ENCODE data around the gene GSTM4.
"Not testable (repeated sequence)": the region's sequence is repeated elsewhere in the genome, so short reads cannot be mapped to it uniquely, and the experiment has no call there.

GSTM4 gene

GRCh38 chr1:109664671-109665070 lies 8.8 kb downstream of the GSTM4 start:
- Histone ChIP-seq H4K5ac (ENCODE audit: low read length) (no peak overlapping the region), H3K23ac (ENCODE audit: low read length) (no peak overlapping the region), H2AK5ac (ENCODE audit: low read length) (no peak overlapping the region), H2BK5ac (ENCODE audit: low read length) (no peak overlapping the region), H3K18ac (ENCODE audit: low read length) (no peak overlapping the region), H3K4ac (ENCODE audit: low read depth, low read length) (no peak overlapping the region), H3K9ac (ENCODE audit: low read length) (no peak overlapping the region), H3K4me3 (ENCODE audit: low read length) (no peak overlapping the region), H4K8ac (ENCODE audit: low read depth, low read length) (no peak overlapping the region), H3K4me1 (ENCODE audit: control insufficient read depth, low read depth, low read length) (no peaks in the 10 kb centered on the region), H3K36me3 (ENCODE audit: control insufficient read depth, insufficient read depth, low read length) (no peaks in the 10 kb centered on the region), H3K56ac (ENCODE audit: low read length) (no peak overlapping the region), H3K79me1 (ENCODE audit: low read length) (no peaks in the 10 kb centered on the region), H2BK15ac (replicated peaks; ENCODE audit: low read depth) (no peak overlapping the region), H3K4me2 (ENCODE audit: low read length) (no peak overlapping the region), H2BK120ac (ENCODE audit: low read depth, low read length) (no peak overlapping the region), H3K79me2 (ENCODE audit: control insufficient read depth, insufficient read depth, low read length) (no peaks in the 10 kb centered on the region), H3K27ac (ENCODE audit: low read depth, low read length) (no peak overlapping the region), H3K27me3 (ENCODE audit: insufficient read depth, low read length, poor library complexity) (no peaks in the 10 kb centered on the region)
- no CpG with 5 or more reads among the region's 1 CpG for WGBS (ENCODE audit: extremely low coverage, insufficient coverage, low lambda C conversion rate)
- DNase-seq, result no peak

GRCh38 chr1:109667452-109668122 lies 11.7 kb downstream of the GSTM4 start, which contains the start of gene GSTM2:
GSTM2 (plus strand) TSS chr1:109668057; CDS start chr1:109668116, 59 bp downstream.
- DNase-seq, result peak; percentile 93
- no peaks in the 10 kb centered on the region for H3K79me1 ChIP-seq (ENCODE audit: low read length)

GRCh38 chr1:109668123-109668775 lies 12.3 kb downstream of the GSTM4 start:
- Histone ChIP-seq H2BK15ac (replicated peaks; ENCODE audit: low read depth) (no peak overlapping the region), H4K5ac (ENCODE audit: low read length) (no peak overlapping the region), H3K4ac (ENCODE audit: low read depth, low read length) (no peak overlapping the region), H3K4me3 (ENCODE audit: low read length) (no peak overlapping the region), H3K4me1 (ENCODE audit: control insufficient read depth, low read depth, low read length) (no peaks in the 10 kb centered on the region), H3K23ac (ENCODE audit: low read length) (peak overlapping the region; percentile 66), H3K79me2 (ENCODE audit: control insufficient read depth, insufficient read depth, low read length) (no peaks in the 10 kb centered on the region), H3K79me1 (ENCODE audit: low read length) (no peaks in the 10 kb centered on the region), H4K8ac (ENCODE audit: low read depth, low read length) (no peak overlapping the region), H3K36me3 (ENCODE audit: control insufficient read depth, insufficient read depth, low read length) (no peaks in the 10 kb centered on the region), H3K27me3 (ENCODE audit: insufficient read depth, low read length, poor library complexity) (no peaks in the 10 kb centered on the region), H2BK120ac (ENCODE audit: low read depth, low read length) (no peak overlapping the region), H2AK5ac (ENCODE audit: low read length) (no peak overlapping the region), H3K18ac (ENCODE audit: low read length) (peak overlapping the region; percentile 32), H2BK5ac (ENCODE audit: low read length) (no peak overlapping the region), H3K4me2 (ENCODE audit: low read length) (peak overlapping the region; percentile 40), H3K56ac (ENCODE audit: low read length) (peak overlapping the region; percentile 50), H3K27ac (ENCODE audit: low read depth, low read length) (no peak overlapping the region), H3K9ac (ENCODE audit: low read length) (peak overlapping the region; percentile 49)
- WGBS (ENCODE audit: extremely low coverage, insufficient coverage, low lambda C conversion rate), result no CpG with 5 or more reads among the region's 26 CpGs
- no peak for DNase-seq

More at GRCh38 chr1:109667452-109668122, 11.7 kb downstream of the GSTM4 start, which contains the start of gene GSTM2:
- H3K4me3 ChIP-seq (ENCODE audit: low read length), result no peak within 1 kb of the TSS
- no peak within 1 kb of the TSS for H2BK120ac ChIP-seq (ENCODE audit: low read depth, low read length)
- H2AK5ac ChIP-seq (ENCODE audit: low read length), result no peak within 1 kb of the TSS
- H3K4ac ChIP-seq (ENCODE audit: low read depth, low read length), result no peak within 1 kb of the TSS
- no peak within 1 kb of the TSS for H3K27ac ChIP-seq (ENCODE audit: low read depth, low read length)
- peak within 1 kb of the TSS; percentile 50 for H3K56ac ChIP-seq (ENCODE audit: low read length)
- H3K23ac ChIP-seq (ENCODE audit: low read length), result peak within 1 kb of the TSS; percentile 66
- no CpG with 5 or more reads among the region's 22 CpGs for WGBS (ENCODE audit: extremely low coverage, insufficient coverage, low lambda C conversion rate)
- no peak within 1 kb of the TSS for H4K5ac ChIP-seq (ENCODE audit: low read length)
- H3K18ac ChIP-seq (ENCODE audit: low read length), result peak within 1 kb of the TSS; percentile 32
- H3K27me3 ChIP-seq (ENCODE audit: insufficient read depth, low read length, poor library complexity), result no peaks in the 10 kb centered on the region
- H3K4me1 ChIP-seq (ENCODE audit: control insufficient read depth, low read depth, low read length), result no peaks in the 10 kb centered on the region
- H2BK15ac ChIP-seq (replicated peaks; ENCODE audit: low read depth), result no peak within 1 kb of the TSS
- no peak within 1 kb of the TSS for H2BK5ac ChIP-seq (ENCODE audit: low read length)
- H3K4me2 ChIP-seq (ENCODE audit: low read length), result peak within 1 kb of the TSS; percentile 40
- no peaks in the 10 kb centered on the region for H3K79me2 ChIP-seq (ENCODE audit: control insufficient read depth, insufficient read depth, low read length)
- no peaks in the 10 kb centered on the region for H3K36me3 ChIP-seq (ENCODE audit: control insufficient read depth, insufficient read depth, low read length)
- peak within 1 kb of the TSS; percentile 49 for H3K9ac ChIP-seq (ENCODE audit: low read length)
- no peak within 1 kb of the TSS for H4K8ac ChIP-seq (ENCODE audit: low read depth, low read length)

- no peak overlapping the region for H2BK15ac ChIP-seq (replicated peaks; ENCODE audit: low read depth)
- H3K79me1 ChIP-seq (ENCODE audit: low read length), result no peaks in the 10 kb centered on the region
- no peaks in the 10 kb centered on the region for H3K36me3 ChIP-seq (ENCODE audit: control insufficient read depth, insufficient read depth, low read length)
- H4K5ac ChIP-seq (ENCODE audit: low read length), result no peak overlapping the region
- no peak overlapping the region for H3K9ac ChIP-seq (ENCODE audit: low read length)
- no peaks in the 10 kb centered on the region for H3K4me1 ChIP-seq (ENCODE audit: control insufficient read depth, low read depth, low read length)
- no peak overlapping the region for H2BK5ac ChIP-seq (ENCODE audit: low read length)
- H3K18ac ChIP-seq (ENCODE audit: low read length), result no peak overlapping the region
- DNase-seq, result no peak
- no peak overlapping the region for H3K56ac ChIP-seq (ENCODE audit: low read length)
- no peaks in the 10 kb centered on the region for H3K79me2 ChIP-seq (ENCODE audit: control insufficient read depth, insufficient read depth, low read length)
- H3K4me2 ChIP-seq (ENCODE audit: low read length), result no peak overlapping the region
- no peak overlapping the region for H2BK120ac ChIP-seq (ENCODE audit: low read depth, low read length)
- no peak overlapping the region for H2AK5ac ChIP-seq (ENCODE audit: low read length)
- WGBS (ENCODE audit: extremely low coverage, insufficient coverage, low lambda C conversion rate), result no CpG with 5 or more reads among the region's 22 CpGs
- no peaks in the 10 kb centered on the region for H3K27me3 ChIP-seq (ENCODE audit: insufficient read depth, low read length, poor library complexity)
- no peak overlapping the region for H3K27ac ChIP-seq (ENCODE audit: low read depth, low read length)
- no peak overlapping the region for H3K4ac ChIP-seq (ENCODE audit: low read depth, low read length)
- no peak overlapping the region for H3K23ac ChIP-seq (ENCODE audit: low read length)
- no peak overlapping the region for H4K8ac ChIP-seq (ENCODE audit: low read depth, low read length)
- H3K4me3 ChIP-seq (ENCODE audit: low read length), result no peak overlapping the region
Measured at GRCh38 chr1:109669246-109669948, 13.5 kb downstream of the GSTM4 start.

- H3K23ac ChIP-seq (ENCODE audit: low read length); DNase-seq; H4K8ac ChIP-seq (ENCODE audit: low read depth, low read length); H2BK15ac ChIP-seq (replicated peaks; ENCODE audit: low read depth); H3K18ac ChIP-seq (ENCODE audit: low read length); H3K36me3 ChIP-seq (ENCODE audit: control insufficient read depth, insufficient read depth, low read length); H3K27ac ChIP-seq (ENCODE audit: low read depth, low read length); H3K79me2 ChIP-seq (ENCODE audit: control insufficient read depth, insufficient read depth, low read length); H3K4me3 ChIP-seq (ENCODE audit: low read length); H3K4ac ChIP-seq (ENCODE audit: low read depth, low read length); H3K79me1 ChIP-seq (ENCODE audit: low read length); H3K4me1 ChIP-seq (ENCODE audit: control insufficient read depth, low read depth, low read length); H3K56ac ChIP-seq (ENCODE audit: low read length); H3K27me3 ChIP-seq (ENCODE audit: insufficient read depth, low read length, poor library complexity); H2BK5ac ChIP-seq (ENCODE audit: low read length); H3K4me2 ChIP-seq (ENCODE audit: low read length); H4K5ac ChIP-seq (ENCODE audit: low read length); H2BK120ac ChIP-seq (ENCODE audit: low read depth, low read length); H3K9ac ChIP-seq (ENCODE audit: low read length); H2AK5ac ChIP-seq (ENCODE audit: low read length): not testable (repeated sequence)
- no CpG with 5 or more reads among the region's 5 CpGs for WGBS (ENCODE audit: extremely low coverage, insufficient coverage, low lambda C conversion rate)
Measured at GRCh38 chr1:109669949-109670302, 14.0 kb downstream of the GSTM4 start.

Data from mesendoderm (in vitro differentiated cells).